Kidney glomerular epithelial cell (primary cell): ENCODE results near the gene SSX7.
"Not testable (repeated sequence)": the region's sequence is repeated elsewhere in the genome, so short reads cannot be mapped to it uniquely, and the experiment has no call there.

Experiments
- DNase-seq: peaks from one replicate; lab custom pipeline; 2025; lab: John Stamatoyannopoulos, UW

SSX7 gene, protein sequence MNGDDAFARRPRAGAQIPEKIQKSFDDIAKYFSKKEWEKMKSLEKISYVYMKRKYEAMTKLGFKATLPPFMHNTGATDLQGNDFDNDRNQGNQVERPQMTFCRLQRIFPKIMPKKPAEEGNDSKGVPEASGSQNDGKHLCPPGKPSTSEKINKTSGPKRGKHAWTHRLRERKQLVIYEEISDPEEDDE

GRCh38 chrX:52654800-52655199 is at the start of gene SSX7:
Gene SSX7 (minus strand): TSS chrX:52654900. CDS start chrX:52653472, 1,428 bp downstream.
- DNase-seq, result not testable (repeated sequence)

GRCh38 chrX:52692034-52692433 is 37.3 kb upstream of the SSX7 start:
- not testable (repeated sequence) for DNase-seq

- DNase-seq, result not testable (repeated sequence)
Observed at GRCh38 chrX:52662218-52662617, 7.5 kb upstream of the SSX7 start.

DNA sequence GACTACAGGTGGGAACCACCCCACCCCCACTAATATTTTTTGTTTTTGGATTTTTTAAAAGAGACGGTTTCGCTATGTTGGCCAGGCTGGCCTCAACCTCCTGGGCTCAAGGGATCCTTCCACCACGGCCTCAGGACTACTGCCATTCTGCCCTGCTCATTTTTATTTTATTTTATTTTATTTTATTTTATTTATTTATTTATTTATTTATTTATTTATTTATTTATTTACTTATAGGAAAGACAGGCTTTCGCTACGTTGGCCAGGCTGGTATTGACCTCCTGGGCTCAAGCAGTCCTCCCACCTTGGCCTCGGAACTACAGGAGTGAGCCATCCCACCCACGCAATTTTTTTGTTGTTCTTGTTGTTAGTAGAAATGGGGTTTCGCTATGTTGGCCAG is 775 bp upstream of the SSX7 start:
- DNase-seq, result not testable (repeated sequence)

DNA sequence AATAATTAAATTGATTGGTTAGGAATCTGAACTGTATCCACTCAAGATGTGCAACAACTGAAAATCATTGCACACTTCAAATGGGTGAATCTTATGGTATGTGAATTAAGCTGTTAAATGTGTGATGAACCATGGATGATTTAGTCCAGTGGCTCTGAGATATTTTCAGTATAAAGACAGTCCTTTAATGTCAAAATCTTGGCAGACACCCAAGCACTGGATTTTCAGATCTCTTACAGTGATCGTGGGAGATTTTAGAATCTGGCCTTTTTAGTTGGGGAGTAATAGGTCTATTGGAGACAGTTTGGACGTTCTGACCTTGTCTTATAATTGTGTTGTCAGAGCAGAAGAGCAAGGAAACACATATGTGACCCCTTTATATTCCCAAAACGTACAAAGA is 4.0 kb downstream of the SSX7 start:
- peak; percentile 1 for DNase-seq

DNA sequence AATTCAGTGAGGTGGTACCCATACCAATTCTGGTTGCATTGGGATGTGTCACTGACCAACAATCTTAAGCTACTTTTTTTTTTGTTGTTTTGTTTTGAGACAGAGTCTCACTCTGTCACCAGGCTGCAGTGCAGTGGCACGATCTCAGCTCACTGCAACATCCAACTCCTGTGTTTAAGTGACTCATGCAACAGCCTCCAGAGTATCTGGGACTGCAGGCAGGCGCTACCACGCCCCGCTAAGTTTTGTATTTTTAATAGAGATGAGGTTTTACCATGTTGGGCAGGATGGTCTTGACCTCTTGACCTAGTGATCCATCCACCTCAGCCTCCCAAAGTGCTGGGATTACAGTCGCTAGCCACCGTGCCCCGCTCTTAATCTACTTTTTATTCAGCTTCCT is 5.7 kb downstream of the SSX7 start:
- DNase-seq, result not testable (repeated sequence)

GRCh38 chrX:52628483-52628882 is 26.2 kb downstream of the SSX7 start:
- not testable (repeated sequence) for DNase-seq

- DNase-seq, result peak; percentile 4
Observed at GRCh38 chrX:52620661-52621060, 34.0 kb downstream of the SSX7 start.

GRCh38 chrX:52608961-52609360 is 45.7 kb downstream of the SSX7 start:
- peak; percentile 73 for DNase-seq

GRCh38 chrX:52603151-52603550 is 51.5 kb downstream of the SSX7 start:
- DNase-seq, result peak; percentile 10

DNA sequence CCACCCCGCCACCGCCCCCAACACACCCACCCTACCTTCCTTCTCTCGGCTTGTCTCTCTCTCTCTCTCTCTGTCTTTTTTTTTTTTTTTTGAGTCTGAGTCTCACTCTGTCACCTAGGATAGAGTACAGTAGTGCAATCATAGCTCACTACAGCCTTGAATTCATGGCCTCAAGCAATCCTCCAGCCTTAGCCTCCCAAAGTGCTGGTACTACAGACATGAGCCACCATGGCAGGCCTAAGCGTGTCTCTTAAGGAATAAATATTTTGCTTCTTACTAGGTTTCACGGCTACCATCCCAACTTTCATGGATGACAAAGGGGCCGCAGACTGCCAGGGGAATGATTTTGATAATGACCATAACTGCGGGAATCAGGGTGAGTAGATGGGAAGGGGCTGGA is 55.8 kb downstream of the SSX7 start:
- DNase-seq, result no peak

DNA sequence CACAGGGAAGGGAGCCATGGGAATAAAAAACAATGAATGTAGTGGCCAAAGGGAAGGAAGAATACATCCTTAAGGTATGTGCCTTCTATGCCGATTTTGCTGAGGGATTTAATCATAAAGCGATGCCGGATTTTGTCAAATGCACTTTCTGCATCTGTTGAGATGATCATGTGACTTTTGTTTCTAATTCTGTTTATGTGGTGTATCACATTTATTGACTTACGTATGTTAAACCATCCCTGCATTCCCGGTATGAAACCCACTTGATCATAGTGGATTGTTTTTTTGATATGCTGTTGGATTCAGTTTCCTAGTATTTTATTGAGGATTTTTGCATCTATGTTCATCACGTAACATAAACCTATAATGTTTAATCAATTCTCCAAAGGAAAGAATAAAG is 60.0 kb downstream of the SSX7 start:
- no peak for DNase-seq
